WERI-Rb-1 (cell line): ENCODE data around the gene RSU1.

ENCODE experiments used
- DNase-seq: peaks from one replicate; pipeline ENCODE4 v3.0.0-alpha.2; 2020
- H3K27ac ChIP-seq: fragments of 250-450 bp; sonication (Bioruptor Pico); 2 replicates; pipeline ENCODE4 v1.5.1; 2020; ENCODE audit warnings: mild to moderate bottlenecking, moderate library complexity
- H3K27me3 ChIP-seq: fragments of 250-450 bp; sonication (Bioruptor Pico); 2 replicates; pipeline ENCODE4 v1.5.1; 2021; ENCODE audit warnings: mild to moderate bottlenecking, low read depth, moderate library complexity; ENCODE audit not compliant: insufficient read depth, severe bottlenecking
- H3K36me3 ChIP-seq: fragments of 250-450 bp; sonication (Bioruptor Pico); 2 replicates; pipeline ENCODE4 v1.5.1; 2020; ENCODE audit warnings: mild to moderate bottlenecking, moderate library complexity
- H3K4me3 ChIP-seq: 2 replicates; pipeline ENCODE4 v1.5.1; 2011; ENCODE audit warnings: low read depth, mild to moderate bottlenecking, control low read depth, low read length
- H3K9me3 ChIP-seq: fragments of 250-450 bp; sonication (Bioruptor Pico); 2 replicates; pipeline ENCODE4 v1.5.1; 2021; ENCODE audit warnings: mild to moderate bottlenecking, moderate library complexity; ENCODE audit not compliant: severe bottlenecking
- CTCF ChIP-seq: IDR thresholded peaks from 2 replicates; pipeline ENCODE4 v1.5.1; 2011; ENCODE audit warnings: low read depth, mild to moderate bottlenecking, control low read depth, inconsistent platforms, low read length

RSU1 gene

GRCh38 chr10:16597656-16598055 is 219.6 kb downstream of the RSU1 start:
- H3K27ac ChIP-seq: no peak overlapping the region

GRCh38 chr10:16592378-16592777 is 224.8 kb downstream of the RSU1 start:
- no peak for DNase-seq
- Histone ChIP-seq H3K27ac (no peak overlapping the region), H3K9me3 (no peaks in the 10 kb centered on the region), H3K36me3 (no peaks in the 10 kb centered on the region), H3K27me3 (no peaks in the 10 kb centered on the region), H3K4me3 (no peak overlapping the region)
- no peak for TF ChIP-seq CTCF

More at GRCh38 chr10:16597656-16598055, 219.6 kb downstream of the RSU1 start:
- Histone ChIP-seq H3K9me3 (no peaks in the 10 kb centered on the region), H3K27me3 (no peaks in the 10 kb centered on the region), H3K4me3 (no peak overlapping the region), H3K36me3 (no peaks in the 10 kb centered on the region)
- no peak for DNase-seq
- no peak for TF ChIP-seq CTCF

- no peak for TF ChIP-seq CTCF
- no peak overlapping the region for H3K27ac ChIP-seq
- H3K9me3 ChIP-seq: no peaks in the 10 kb centered on the region
- H3K4me3 ChIP-seq: no peak overlapping the region
- H3K36me3 ChIP-seq: no peaks in the 10 kb centered on the region
- H3K27me3 ChIP-seq: no peaks in the 10 kb centered on the region
- no peak for DNase-seq
Measured at GRCh38 chr10:16586358-16587138, 230.7 kb downstream of the RSU1 start.

- Histone ChIP-seq H3K27ac (no peak overlapping the region), H3K4me3 (no peak overlapping the region), H3K36me3 (no peaks in the 10 kb centered on the region), H3K27me3 (no peaks in the 10 kb centered on the region), H3K9me3 (no peaks in the 10 kb centered on the region)
- DNase-seq: no peak
- no peak for TF ChIP-seq CTCF
Measured at GRCh38 chr10:16585103-16585502, 232.1 kb downstream of the RSU1 start.

- TF ChIP-seq CTCF: no peak
- Histone ChIP-seq H3K27me3 (no peaks in the 10 kb centered on the region), H3K9me3 (no peaks in the 10 kb centered on the region), H3K27ac (no peak overlapping the region), H3K4me3 (no peak overlapping the region), H3K36me3 (no peaks in the 10 kb centered on the region)
- no peak for DNase-seq
Measured at GRCh38 chr10:16583382-16583781, 233.8 kb downstream of the RSU1 start.

- H3K27ac ChIP-seq: no peak overlapping the region
Measured at GRCh38 chr10:16581202-16581601, 236.0 kb downstream of the RSU1 start.

More at GRCh38 chr10:16581202-16581601, 236.0 kb downstream of the RSU1 start:
- no peak for DNase-seq
- Histone ChIP-seq H3K27me3 (no peaks in the 10 kb centered on the region), H3K4me3 (no peak overlapping the region), H3K9me3 (no peaks in the 10 kb centered on the region), H3K36me3 (no peaks in the 10 kb centered on the region)
- no peak for TF ChIP-seq CTCF
